Ovary (tissue), 10 donors: ENCODE data around the gene MOG. TPM values are rescaled to one million over a fixed set of nuclear protein-coding genes. Genes with fewer than 3 reads are reported as not detected.

Experiments used
- DNase-seq, 5 donors: peaks; one replicate each; pipeline ENCODE4 v3.0.0-alpha.2; 2019 to 2020
- H3K27ac ChIP-seq, 2 donors: fragments of 200-600 bp; one replicate each; pipeline versions ENCODE4 v1.5.1 to v1.8.0; 2019 to 2022
- H3K27me3 ChIP-seq: fragments of 200-600 bp; one replicate; pipeline ENCODE4 v1.8.0; 2022
- H3K36me3 ChIP-seq: fragments of 200-600 bp; sonication (generic); one replicate; pipeline ENCODE4 v1.5.1; 2019
- H3K4me1 ChIP-seq: one replicate; pipeline ENCODE4 v1.8.1; 2013; ENCODE audit warnings: mild to moderate bottlenecking, moderate library complexity; ENCODE audit not compliant: insufficient read depth
- H3K4me3 ChIP-seq: fragments of 200-600 bp; sonication (generic); one replicate; pipeline ENCODE4 v1.5.1; 2017
- H3K9me3 ChIP-seq, 2 donors: fragments of 200-600 bp in 1 of 2; sonication (generic) in 1 of 2; one replicate each; pipeline versions ENCODE4 v1.5.1 to v1.8.1; 2013 to 2019; ENCODE audit warnings: mild to moderate bottlenecking in 1 of 2, moderate library complexity in 1 of 2
- EP300 ChIP-seq: sonication (generic); formaldehyde crosslinking; IDR thresholded peaks from one replicate; pipeline ENCODE4 v1.6.1; 2017; ENCODE audit warnings: antibody characterized with exemption
- POLR2A ChIP-seq: fragments of 450-650 bp; IDR thresholded peaks from one replicate; pipeline ENCODE4 v1.6.1; 2017; ENCODE audit warnings: antibody characterized with exemption, mild to moderate bottlenecking, moderate library complexity
- WGBS, 3 donors: extraction: QIAGEN DNeasy Blood & Tissue Kit in 1 of 3; methylation state at CpG; one replicate each; pipeline versions ENCODE4 v1.1.5 to v1.1.7; 2013 to 2017; 5-methylcytosine and 5-hydroxymethylcytosine counted together
- intact Hi-C, 4 donors: fragments of 100-400 bp; cut with DNase I; formaldehyde crosslinking; loops; one replicate each; pipeline versions ENCODE4 v1.11.0 to v1.15.1; 2022 to 2023
- long read RNA-seq, 3 donors: library from polyadenylated mRNA in 2 of 3; unstranded in 2 of 3; transcript quantifications; one replicate each; pipeline ENCODE4 v2.0.0 and lab custom pipeline, GENCODE V29; 2021 to 2026
- polyA plus RNA-seq, 2 donors: library from polyadenylated mRNA; stranded (reverse); fragments of 200-250 nt in 1 of 2; fragments of 350-450 nt in 1 of 2; fragmentation: Illumina TruSeq in 1 of 2; extraction: RNeasy Lipid Tissue Mini Kit (QIAGEN cat#74804) in 1 of 2; gene quantifications; one replicate each; pipeline ENCODE4 v1.2.3, GENCODE V29; 2013 to 2014
- total RNA-seq, 7 donors: library from RNA; depleted of rRNA in 2 of 7; stranded (reverse); fragments of >200 nt in 2 of 7; fragmentation: NEBNext Ultra II Directional in 3 of 7; extraction: Animal tissue kit (Norgen Biotek cat#: 25700) in 3 of 7; gene quantifications; one replicate each; pipeline versions ENCODE4 v1.1.0 to v1.2.4, GENCODE V29; 2016 to 2023
- TF ChIP-seq, protein P1 (sequence below), 3 donors: fragments of 450-650 bp in 2 of 3; fragments of 200-600 bp in 1 of 3; IDR thresholded peaks; one replicate each; pipeline versions ENCODE4 v1.5.1 to v1.8.0; 2016 to 2022; ENCODE audit warnings: antibody characterized with exemption in 3 of 3, mild to moderate bottlenecking in 1 of 3
- donor health status: DM: no; HTN: no; CAD: no; lungs with moderate emphysema.
- donor health status: DM: no; HTN: no; CAD: no.
- donor health status: Bipolar disorder and iron deficiency.
- donor health status: DM: yes; HTN: yes; CAD: no.
- donor health status: DM: no; HTN: no; CAD: no.
- donor health status: DM: yes; HTN: yes; CAD: no.

The MOG gene
- total RNA-seq = under 1 TPM in 1 of 7 donors, not detected in 6; 0.13 TPM
- under 1 TPM in 1 of 2 donors, not detected in 1; 0.05 TPM for polyA plus RNA-seq
- long read RNA-seq, donor 1 = 0 reads
- long read RNA-seq, donor 2 = 0 reads
- long read RNA-seq, donor 3 = 0 reads

DNA sequence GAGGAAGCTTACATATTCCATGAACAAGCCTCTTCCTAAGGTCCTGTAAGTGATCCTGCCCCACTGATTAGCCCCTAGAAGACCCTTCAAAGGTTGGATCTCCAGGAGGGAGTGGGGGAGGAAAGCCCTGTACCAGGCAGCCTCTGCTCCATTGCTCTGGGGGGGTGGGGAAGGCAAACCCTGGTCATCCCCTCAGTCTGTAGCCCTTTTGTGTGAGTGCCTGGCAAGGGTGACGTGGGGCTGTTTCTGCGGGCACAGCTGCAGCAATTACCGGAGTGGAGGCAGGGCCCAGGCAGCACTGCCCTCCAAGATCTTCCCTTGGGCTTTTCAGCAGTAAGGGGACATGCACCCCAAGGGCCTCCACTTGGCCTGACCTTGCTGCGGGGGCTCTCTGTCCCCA is at the start of gene MOG:
Gene MOG, plus strand, starts transcription at position 295 of the 400 bp plus-strand sequence. CDS start 118 bp downstream, outside the sequence.
- no peak for DNase-seq
- no peaks in the 10 kb centered on the region for H3K4me1 ChIP-seq
- no peaks in the 10 kb centered on the region for H3K27me3 ChIP-seq
- H3K9me3 ChIP-seq = no peaks in the 10 kb centered on the region
- 43 to 49% (median 49%) methylated on average over 4 of the region's 4 CpGs for WGBS, 3 donors
- no peak for TF ChIP-seq EP300
- TF ChIP-seq, protein P1, sequence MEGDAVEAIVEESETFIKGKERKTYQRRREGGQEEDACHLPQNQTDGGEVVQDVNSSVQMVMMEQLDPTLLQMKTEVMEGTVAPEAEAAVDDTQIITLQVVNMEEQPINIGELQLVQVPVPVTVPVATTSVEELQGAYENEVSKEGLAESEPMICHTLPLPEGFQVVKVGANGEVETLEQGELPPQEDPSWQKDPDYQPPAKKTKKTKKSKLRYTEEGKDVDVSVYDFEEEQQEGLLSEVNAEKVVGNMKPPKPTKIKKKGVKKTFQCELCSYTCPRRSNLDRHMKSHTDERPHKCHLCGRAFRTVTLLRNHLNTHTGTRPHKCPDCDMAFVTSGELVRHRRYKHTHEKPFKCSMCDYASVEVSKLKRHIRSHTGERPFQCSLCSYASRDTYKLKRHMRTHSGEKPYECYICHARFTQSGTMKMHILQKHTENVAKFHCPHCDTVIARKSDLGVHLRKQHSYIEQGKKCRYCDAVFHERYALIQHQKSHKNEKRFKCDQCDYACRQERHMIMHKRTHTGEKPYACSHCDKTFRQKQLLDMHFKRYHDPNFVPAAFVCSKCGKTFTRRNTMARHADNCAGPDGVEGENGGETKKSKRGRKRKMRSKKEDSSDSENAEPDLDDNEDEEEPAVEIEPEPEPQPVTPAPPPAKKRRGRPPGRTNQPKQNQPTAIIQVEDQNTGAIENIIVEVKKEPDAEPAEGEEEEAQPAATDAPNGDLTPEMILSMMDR (IDR thresholded peaks at IDR 0.05) = no peak
- no peak for TF ChIP-seq POLR2A
- intact Hi-C loops = loop anchor here in 1 of 4 donors (10.0 kb wide), 1 partner anchor 88 kb away; no protein-coding TSS in a partner anchor
- no peak within 1 kb of the TSS for H3K27ac ChIP-seq
- H3K4me3 ChIP-seq = no peak within 1 kb of the TSS
- no peaks in the 10 kb centered on the region for H3K36me3 ChIP-seq

GRCh38 chr6:29608131-29608530 is 48.8 kb upstream of the MOG start:
- H3K9me3 ChIP-seq = no peaks in the 10 kb centered on the region
- no peak for DNase-seq
- intact Hi-C loops = no loop called here
- H3K27ac ChIP-seq = no peak overlapping the region
- no peaks in the 10 kb centered on the region for H3K36me3 ChIP-seq
- H3K4me3 ChIP-seq = no peak overlapping the region
- no peaks in the 10 kb centered on the region for H3K4me1 ChIP-seq
- no peaks in the 10 kb centered on the region for H3K27me3 ChIP-seq
- TF ChIP-seq EP300 (no peak), POLR2A (no peak)
- TF ChIP-seq, protein P1 (IDR thresholded peaks at IDR 0.05) = no peak

DNA sequence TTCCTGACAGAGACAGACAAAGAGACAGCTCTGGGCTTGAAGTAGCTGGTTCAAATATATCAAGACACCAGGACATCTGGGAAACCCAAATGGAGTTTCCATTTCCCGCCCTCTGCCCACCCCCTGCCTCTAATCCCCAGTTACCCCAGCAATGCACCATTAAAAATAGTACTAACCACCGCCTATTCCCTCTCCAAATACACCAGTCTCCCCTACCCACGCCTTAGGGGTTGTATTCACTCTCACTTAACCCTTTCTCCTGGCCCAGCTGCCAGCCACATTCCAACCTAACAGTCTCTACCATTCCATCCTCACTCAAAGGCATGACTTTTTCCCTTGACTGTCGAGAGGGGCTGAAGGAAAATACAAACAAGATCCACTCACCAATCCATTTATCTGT is 46.4 kb upstream of the MOG start:
- Histone ChIP-seq H3K4me1 (no peaks in the 10 kb centered on the region), H3K27ac (no peak overlapping the region), H3K9me3 (no peaks in the 10 kb centered on the region), H3K36me3 (no peaks in the 10 kb centered on the region), H3K27me3 (no peaks in the 10 kb centered on the region), H3K4me3 (no peak overlapping the region)
- TF ChIP-seq, protein P1 (IDR thresholded peaks at IDR 0.05) = no peak
- TF ChIP-seq EP300 (no peak), POLR2A (no peak)
- no peak for DNase-seq
- intact Hi-C loops = no loop called here
- WGBS, 3 donors = 89 to 95% (median 93%) methylated on average over 4 of the region's 4 CpGs

- Histone ChIP-seq H3K27ac (no peak overlapping the region), H3K9me3 (no peaks in the 10 kb centered on the region), H3K4me3 (no peak overlapping the region), H3K27me3 (no peaks in the 10 kb centered on the region), H3K4me1 (no peaks in the 10 kb centered on the region), H3K36me3 (no peaks in the 10 kb centered on the region)
- WGBS, 3 donors = 78 to 80% (median 80%) methylated on average over 4 of the region's 4 CpGs
- intact Hi-C loops = no loop called here
- TF ChIP-seq EP300 (no peak), POLR2A (no peak)
- TF ChIP-seq, protein P1 (IDR thresholded peaks at IDR 0.05) = no peak
- no peak for DNase-seq
These were observed 45.5 kb upstream of the MOG start for GRCh38 chr6:29611426-29611825.
